Measurements from ENCODE around the gene CRELD1. TPM values are rescaled to one million over a fixed set of nuclear protein-coding genes. Genes with fewer than 3 reads are reported as not detected.

The CRELD1 gene
- total and polyA plus RNA-seq, 2 donors from 2014 or later, result 43.2 to 56.7 TPM

DNA sequence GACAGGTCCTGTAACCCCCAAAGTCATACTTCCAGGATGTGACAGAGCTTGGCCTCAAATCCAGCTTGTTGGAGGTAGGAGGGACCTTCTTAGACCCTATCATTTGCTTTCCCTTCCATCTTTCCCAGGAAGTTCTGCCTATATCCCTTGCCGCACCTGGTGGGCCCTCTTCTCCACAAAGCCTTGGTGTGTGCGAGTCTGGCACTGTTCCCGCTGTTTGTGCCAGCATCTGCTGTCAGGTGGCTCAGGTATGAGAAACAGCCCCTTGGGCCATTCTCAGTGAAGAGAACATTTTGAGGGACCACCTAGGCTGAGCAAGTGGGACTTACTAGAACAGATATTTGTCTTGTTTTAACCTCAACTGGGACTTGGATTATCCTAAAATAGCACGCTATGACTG lies 29.7 kb upstream of the CRELD1 start:
- DNase-seq, result no peak
- no peak for FAIRE-seq
- peaks cover 0 to 27% (median 12%) of the 10 kb centered on the region in 3 donors for H3K4me1 ChIP-seq (ENCODE audit: control insufficient read depth in 2 of 3, insufficient read depth in 2 of 3, low read depth in 1 of 3, low read length in 3 of 3)
- no peaks in the 10 kb centered on the region for H3K9me3 ChIP-seq (ENCODE audit: control insufficient read depth in 2 of 3, insufficient read depth in 1 of 3, low read length in 3 of 3)
- TF ChIP-seq, protein P1, sequence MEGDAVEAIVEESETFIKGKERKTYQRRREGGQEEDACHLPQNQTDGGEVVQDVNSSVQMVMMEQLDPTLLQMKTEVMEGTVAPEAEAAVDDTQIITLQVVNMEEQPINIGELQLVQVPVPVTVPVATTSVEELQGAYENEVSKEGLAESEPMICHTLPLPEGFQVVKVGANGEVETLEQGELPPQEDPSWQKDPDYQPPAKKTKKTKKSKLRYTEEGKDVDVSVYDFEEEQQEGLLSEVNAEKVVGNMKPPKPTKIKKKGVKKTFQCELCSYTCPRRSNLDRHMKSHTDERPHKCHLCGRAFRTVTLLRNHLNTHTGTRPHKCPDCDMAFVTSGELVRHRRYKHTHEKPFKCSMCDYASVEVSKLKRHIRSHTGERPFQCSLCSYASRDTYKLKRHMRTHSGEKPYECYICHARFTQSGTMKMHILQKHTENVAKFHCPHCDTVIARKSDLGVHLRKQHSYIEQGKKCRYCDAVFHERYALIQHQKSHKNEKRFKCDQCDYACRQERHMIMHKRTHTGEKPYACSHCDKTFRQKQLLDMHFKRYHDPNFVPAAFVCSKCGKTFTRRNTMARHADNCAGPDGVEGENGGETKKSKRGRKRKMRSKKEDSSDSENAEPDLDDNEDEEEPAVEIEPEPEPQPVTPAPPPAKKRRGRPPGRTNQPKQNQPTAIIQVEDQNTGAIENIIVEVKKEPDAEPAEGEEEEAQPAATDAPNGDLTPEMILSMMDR (IDR thresholded peaks at IDR 0.05; ENCODE audit: borderline replicate concordance, extremely low read depth, insufficient read depth), result no peak
- H3K27ac ChIP-seq (ENCODE audit: low read depth in 2 of 2, low read length in 2 of 2), result no peak overlapping the region
- no peaks in the 10 kb centered on the region for H3K27me3 ChIP-seq (ENCODE audit: control insufficient read depth, insufficient read depth, low read length)
- no peaks in the 10 kb centered on the region for H3K36me3 ChIP-seq (ENCODE audit: control insufficient read depth in 2 of 3, insufficient read depth in 3 of 3, low read length in 3 of 3)
- peak overlapping the region in 1 of 3 donors; percentile 81 for H3K9ac ChIP-seq (ENCODE audit: low read length in 3 of 3)
- H3K4me3 ChIP-seq (ENCODE audit: low read length in 3 of 3), result peak overlapping the region in 2 of 3 donors; percentile 64 to 65
- intact Hi-C loops (cut with DNase I), result no loop called here

DNA sequence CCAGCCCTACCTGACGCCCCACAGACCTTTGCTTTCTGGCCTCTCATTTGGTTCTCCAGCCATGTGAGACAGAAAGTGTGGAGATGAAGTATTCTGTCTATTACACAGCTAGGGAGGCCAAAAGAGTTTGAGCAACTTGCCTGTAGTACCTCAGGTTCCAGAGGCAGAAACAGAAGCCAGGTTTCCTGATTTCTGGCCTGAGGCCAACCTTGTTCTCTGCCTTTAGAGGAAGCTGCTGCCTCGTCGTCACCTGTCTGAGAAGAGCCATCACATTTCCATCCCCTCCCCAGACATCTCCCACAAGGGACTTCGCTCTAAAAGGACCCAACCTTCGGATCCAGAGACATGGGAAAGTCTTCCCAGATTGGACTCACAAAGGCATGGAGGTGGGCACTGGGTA lies 27.2 kb upstream of the CRELD1 start:
- peak in 1 of 5 donors; percentile 15 for DNase-seq
- peaks cover 0 to 22% (median 18%) of the 10 kb centered on the region in 3 donors for H3K4me1 ChIP-seq (ENCODE audit: control insufficient read depth in 2 of 3, insufficient read depth in 2 of 3, low read depth in 1 of 3, low read length in 3 of 3)
- H3K27me3 ChIP-seq (ENCODE audit: control insufficient read depth, insufficient read depth, low read length), result no peaks in the 10 kb centered on the region
- no peaks in the 10 kb centered on the region for H3K36me3 ChIP-seq (ENCODE audit: control insufficient read depth in 2 of 3, insufficient read depth in 3 of 3, low read length in 3 of 3)
- no peak overlapping the region for H3K27ac ChIP-seq (ENCODE audit: low read depth in 2 of 2, low read length in 2 of 2)
- TF ChIP-seq, protein P1 (IDR thresholded peaks at IDR 0.05; ENCODE audit: borderline replicate concordance, extremely low read depth, insufficient read depth), result no peak
- no peak overlapping the region for H3K9ac ChIP-seq (ENCODE audit: low read length in 3 of 3)
- no peak for FAIRE-seq
- intact Hi-C loops (cut with DNase I), result no loop called here
- no peaks in the 10 kb centered on the region for H3K9me3 ChIP-seq (ENCODE audit: control insufficient read depth in 2 of 3, insufficient read depth in 1 of 3, low read length in 3 of 3)
- H3K4me3 ChIP-seq (ENCODE audit: low read length in 3 of 3), result no peak overlapping the region

DNA sequence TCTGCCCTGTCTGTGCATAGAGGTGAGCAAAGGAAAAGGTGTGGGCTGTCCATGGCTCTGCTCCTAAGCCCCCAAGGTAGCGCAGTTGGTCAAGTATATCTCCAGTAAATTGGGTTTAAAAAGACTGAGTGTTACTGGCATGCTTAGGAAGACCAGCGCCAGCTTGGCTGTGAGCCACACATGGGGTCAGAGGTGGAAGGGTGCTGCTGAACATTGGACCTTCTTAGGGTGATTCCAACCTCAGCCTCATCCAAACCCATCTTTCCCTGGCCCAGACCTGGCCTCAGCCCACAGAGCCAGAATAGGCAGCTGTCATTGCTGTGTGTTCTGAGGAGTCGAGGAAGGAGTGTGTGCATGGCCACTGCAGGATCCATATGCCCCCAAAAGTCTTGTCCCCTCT lies 25.3 kb upstream of the CRELD1 start:
- Histone ChIP-seq H3K4me3 (ENCODE audit: low read length in 3 of 3) (no peak overlapping the region), H3K9me3 (ENCODE audit: control insufficient read depth in 2 of 3, insufficient read depth in 1 of 3, low read length in 3 of 3) (no peaks in the 10 kb centered on the region), H3K27ac (ENCODE audit: low read depth in 2 of 2, low read length in 2 of 2) (no peak overlapping the region), H3K4me1 (ENCODE audit: control insufficient read depth in 2 of 3, insufficient read depth in 2 of 3, low read depth in 1 of 3, low read length in 3 of 3) (peaks cover 0 to 12% (median 10%) of the 10 kb centered on the region in 3 donors), H3K27me3 (ENCODE audit: control insufficient read depth, insufficient read depth, low read length) (no peaks in the 10 kb centered on the region), H3K9ac (ENCODE audit: low read length in 3 of 3) (no peak overlapping the region), H3K36me3 (ENCODE audit: control insufficient read depth in 2 of 3, insufficient read depth in 3 of 3, low read length in 3 of 3) (no peaks in the 10 kb centered on the region)
- TF ChIP-seq, protein P1 (IDR thresholded peaks at IDR 0.05; ENCODE audit: borderline replicate concordance, extremely low read depth, insufficient read depth), result no peak
- intact Hi-C loops (cut with DNase I), result no loop called here
- no peak for FAIRE-seq
- DNase-seq, result no peak

Measured in kidney (tissue), 14 donors.